Amygdala (tissue), 56 donors: ENCODE data around the gene MACC1.
A peak's percentile ranks its signal among the peaks of the same experiment; 100 is the strongest.
"Not testable (repeated sequence)": the region's sequence is repeated elsewhere in the genome, so short reads cannot be mapped to it uniquely, and the experiment has no call there.

ENCODE experiments used
- DNase-seq, 56 donors: peaks; one replicate each; lab custom pipeline; 2025; lab: John Stamatoyannopoulos, UW

MACC1 gene

GRCh38 chr7:20208651-20209307 lies 8.4 kb downstream of the MACC1 start:
- no peak for DNase-seq

- DNase-seq, result not testable (repeated sequence)
Measured at GRCh38 chr7:20207811-20208210, 9.4 kb downstream of the MACC1 start.

GRCh38 chr7:20206104-20206896 lies 10.9 kb downstream of the MACC1 start:
- no peak for DNase-seq

- DNase-seq, result no peak
Measured at GRCh38 chr7:20203316-20203715, 13.9 kb downstream of the MACC1 start.

GRCh38 chr7:20201380-20201779 lies 15.8 kb downstream of the MACC1 start:
- DNase-seq, result peak in 1 of 56 donors; percentile 1

- DNase-seq, result no peak
Measured at GRCh38 chr7:20200971-20201370, 16.2 kb downstream of the MACC1 start.

- no peak for DNase-seq
Measured at GRCh38 chr7:20200361-20200760, 16.8 kb downstream of the MACC1 start.

GRCh38 chr7:20199015-20199737 lies 18.0 kb downstream of the MACC1 start:
- DNase-seq, result peak in 11 of 56 donors; percentile 2 to 54 (median 10)

GRCh38 chr7:20198260-20198659 lies 18.9 kb downstream of the MACC1 start:
- DNase-seq, result no peak

GRCh38 chr7:20197837-20198236 lies 19.3 kb downstream of the MACC1 start:
- no peak for DNase-seq

GRCh38 chr7:20197125-20197748 lies 19.9 kb downstream of the MACC1 start:
- DNase-seq, result no peak

GRCh38 chr7:20194343-20194995 lies 22.7 kb downstream of the MACC1 start:
- no peak for DNase-seq

- DNase-seq, result no peak
Measured at GRCh38 chr7:20193873-20194272, 23.3 kb downstream of the MACC1 start.

GRCh38 chr7:20193242-20193777 lies 23.9 kb downstream of the MACC1 start:
- no peak for DNase-seq

GRCh38 chr7:20191391-20191869 lies 25.8 kb downstream of the MACC1 start:
- no peak for DNase-seq

GRCh38 chr7:20190560-20191390 lies 26.4 kb downstream of the MACC1 start:
- no peak for DNase-seq

- no peak for DNase-seq
Measured at GRCh38 chr7:20189852-20190251, 27.3 kb downstream of the MACC1 start.

GRCh38 chr7:20188567-20188966 lies 28.6 kb downstream of the MACC1 start:
- no peak for DNase-seq

GRCh38 chr7:20187850-20188249 lies 29.3 kb downstream of the MACC1 start:
- DNase-seq, result not testable (repeated sequence)
